ENCODE results near the gene AGPAT3. TPM values are rescaled to one million over a fixed set of nuclear protein-coding genes. Genes with fewer than 3 reads are reported as not detected.

Gene AGPAT3
- total and polyA plus RNA-seq, 2 donors (not counting 3 experiments of a cell fraction or from before 2014, with no cell fraction given), result 39.9 to 76.7 TPM

DNA sequence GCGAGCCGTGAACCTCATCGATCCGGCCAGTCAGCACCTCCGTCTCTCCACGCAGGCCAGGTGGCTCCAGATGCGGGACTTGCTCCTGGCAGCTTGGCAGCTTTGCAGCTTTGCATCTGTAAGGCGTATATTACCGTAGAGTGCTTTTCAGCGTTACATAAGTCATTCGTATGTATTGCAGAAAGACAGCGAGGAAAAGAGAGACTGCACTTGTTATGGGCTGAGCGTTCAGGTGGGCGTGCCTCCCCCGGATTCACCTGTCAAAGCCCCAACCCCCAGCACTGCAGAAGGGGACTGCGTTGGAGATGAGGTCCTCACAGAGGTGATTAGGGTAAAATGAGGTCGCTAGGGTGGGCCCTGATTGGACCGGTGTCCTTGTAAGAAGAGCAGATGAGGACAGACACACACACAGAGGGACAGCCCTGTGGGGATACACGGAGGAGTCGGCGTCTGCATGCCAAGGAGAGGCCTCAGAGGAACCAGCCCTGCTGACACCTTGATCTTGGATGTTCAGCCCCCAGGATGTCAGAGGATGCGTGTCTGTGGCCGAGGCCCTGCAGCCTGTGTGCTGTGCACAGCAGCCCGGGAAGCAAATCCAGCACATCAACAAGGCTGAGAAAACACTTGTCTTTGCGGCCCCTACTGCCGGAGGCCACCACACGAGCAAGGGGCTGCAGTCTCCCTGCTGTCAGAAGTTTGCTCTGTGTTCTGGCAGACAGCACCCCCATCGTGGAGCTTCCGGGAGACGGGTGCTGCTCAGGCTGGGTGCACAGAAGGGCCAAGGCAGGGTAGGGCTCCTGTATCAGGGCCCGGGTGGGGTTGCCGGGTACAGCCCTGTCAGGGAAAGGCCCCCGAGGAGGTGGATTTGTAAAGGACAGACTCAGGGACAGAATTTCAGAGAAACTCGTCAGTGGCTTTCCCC, 10.9 kb upstream of the AGPAT3 start:
- BruUV-seq (replicated peaks), result no TSS peak
- Histone ChIP-seq H2AFZ (ENCODE audit: low read depth, low read length) (no peak overlapping the region), H3K4me3 (replicated peaks in 1 of 3; ENCODE audit: insufficient read depth in 1 of 3, low read depth in 1 of 3, low read length in 3 of 3) (no peak overlapping the region), H3K9me1 (replicated peaks; ENCODE audit: control insufficient read depth, extremely low read depth, insufficient read depth, low read length) (no peaks in the 10 kb centered on the region), H3K79me2 (ENCODE audit: control insufficient read depth, insufficient read depth, low read length) (no peaks in the 10 kb centered on the region), H3K4me1 (ENCODE audit: control insufficient read depth, extremely low read depth, insufficient read depth, low read length) (no peaks in the 10 kb centered on the region), H3K27me3 (ENCODE audit: control insufficient read depth in 2 of 2, insufficient read depth in 2 of 2, low read length in 2 of 2) (no peaks in the 10 kb centered on the region), H3K9ac (replicated peaks; ENCODE audit: extremely low read depth, insufficient read depth, low read length) (no peak overlapping the region), H3K27ac (ENCODE audit: insufficient read depth, low read depth, low read length) (no peak overlapping the region), H3K36me3 (ENCODE audit: control insufficient read depth in 2 of 2, extremely low read depth in 1 of 2, insufficient read depth in 2 of 2, low read length in 2 of 2) (no peaks in the 10 kb centered on the region), H3K4me2 (ENCODE audit: insufficient read depth, low read length) (no peak overlapping the region), H3K9me3 (replicated peaks; ENCODE audit: control insufficient read depth, insufficient read depth, low read length) (no peaks in the 10 kb centered on the region), H4K20me1 (replicated peaks; ENCODE audit: control insufficient read depth, extremely low read depth, insufficient read depth, low read length) (no peaks in the 10 kb centered on the region)
- CTCF ChIA-PET, result interaction anchor here (0.6 kb wide), 1 partner anchor 224 kb away, joined by 3 read pairs; no protein-coding TSS in a partner anchor
- FAIRE-seq (no peak), DNase-seq (ENCODE audit: low read depth, low spot score) (no peak)
- TF ChIP-seq, protein P1, sequence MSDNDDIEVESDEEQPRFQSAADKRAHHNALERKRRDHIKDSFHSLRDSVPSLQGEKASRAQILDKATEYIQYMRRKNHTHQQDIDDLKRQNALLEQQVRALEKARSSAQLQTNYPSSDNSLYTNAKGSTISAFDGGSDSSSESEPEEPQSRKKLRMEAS (IDR thresholded peaks at IDR 0.05; ENCODE audit: insufficient read depth, insufficient read length), result no peak
- no peak for TF ChIP-seq POLR2AphosphoS5 (IDR thresholded peaks at IDR 0.05; ENCODE audit: insufficient read depth, low read depth, low read length)
- POLR2A ChIA-PET, result no interaction called here
- intact Hi-C loops (cut with micrococcal nuclease), result no loop called here
- dilution Hi-C loops (cut with MboI; ENCODE audit: extremely low pct_ligation_motif_present, low sequenced_read_pairs), result no loop called here

DNA sequence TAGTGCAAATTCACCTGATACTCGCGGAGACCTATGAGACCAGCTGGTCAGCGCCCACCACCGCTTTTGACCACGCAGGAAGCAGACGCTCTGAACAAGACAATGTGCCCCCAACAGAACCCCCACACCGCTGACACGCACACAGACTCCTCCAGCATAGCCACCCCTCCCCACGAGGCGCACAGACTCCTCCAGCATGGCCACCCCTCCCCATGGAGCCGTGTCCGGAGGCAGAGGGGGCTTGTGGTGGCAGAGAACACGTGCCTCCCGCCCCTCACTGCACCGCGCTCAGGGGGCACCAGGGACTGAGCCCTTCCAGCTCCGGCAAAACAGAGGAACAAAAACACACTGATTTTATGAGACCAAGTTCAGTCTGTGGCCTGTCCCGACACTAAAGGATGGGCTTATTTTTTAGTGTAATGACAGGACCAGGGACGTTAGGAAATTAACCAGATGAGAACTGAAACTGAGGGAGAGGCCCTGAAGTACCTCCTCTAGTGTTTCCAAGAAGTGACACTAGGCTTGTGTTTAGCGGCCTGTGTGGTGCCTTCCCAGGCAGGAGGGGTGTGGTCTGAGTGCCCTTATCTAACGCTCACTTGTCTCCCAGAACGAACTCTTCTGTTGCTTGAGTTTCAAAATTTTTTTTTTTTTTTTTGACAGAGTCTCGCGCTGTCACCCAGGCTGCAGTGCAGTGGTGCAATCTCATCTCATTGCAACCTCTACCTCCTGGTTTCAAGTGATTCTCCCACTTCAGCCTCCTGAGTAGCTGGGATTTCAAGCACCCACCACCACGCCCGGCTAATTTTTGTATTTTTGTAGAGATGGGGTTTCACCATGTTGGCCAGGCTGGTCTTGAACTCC, 10.0 kb upstream of the AGPAT3 start:
- Histone ChIP-seq H3K27me3 (ENCODE audit: control insufficient read depth in 2 of 2, insufficient read depth in 2 of 2, low read length in 2 of 2) (no peaks in the 10 kb centered on the region), H3K9ac (replicated peaks; ENCODE audit: extremely low read depth, insufficient read depth, low read length) (no peak overlapping the region), H3K79me2 (ENCODE audit: control insufficient read depth, insufficient read depth, low read length) (no peaks in the 10 kb centered on the region), H3K9me3 (replicated peaks; ENCODE audit: control insufficient read depth, insufficient read depth, low read length) (no peaks in the 10 kb centered on the region), H3K4me3 (replicated peaks in 1 of 3; ENCODE audit: insufficient read depth in 1 of 3, low read depth in 1 of 3, low read length in 3 of 3) (no peak overlapping the region), H3K4me2 (ENCODE audit: insufficient read depth, low read length) (no peak overlapping the region), H4K20me1 (replicated peaks; ENCODE audit: control insufficient read depth, extremely low read depth, insufficient read depth, low read length) (no peaks in the 10 kb centered on the region), H3K4me1 (ENCODE audit: control insufficient read depth, extremely low read depth, insufficient read depth, low read length) (no peaks in the 10 kb centered on the region), H3K27ac (ENCODE audit: insufficient read depth, low read depth, low read length) (no peak overlapping the region), H3K36me3 (ENCODE audit: control insufficient read depth in 2 of 2, extremely low read depth in 1 of 2, insufficient read depth in 2 of 2, low read length in 2 of 2) (no peaks in the 10 kb centered on the region), H3K9me1 (replicated peaks; ENCODE audit: control insufficient read depth, extremely low read depth, insufficient read depth, low read length) (no peaks in the 10 kb centered on the region), H2AFZ (ENCODE audit: low read depth, low read length) (no peak overlapping the region)
- DNase-seq (ENCODE audit: low read depth, low spot score) (no peak), FAIRE-seq (no peak)
- intact Hi-C loops (cut with micrococcal nuclease) (no loop called here), dilution Hi-C loops (cut with MboI; ENCODE audit: extremely low pct_ligation_motif_present, low sequenced_read_pairs) (no loop called here)
- no TSS peak for BruUV-seq (replicated peaks)
- ChIA-PET CTCF (no interaction called here), POLR2A (no interaction called here)
- TF ChIP-seq FOS (IDR thresholded peaks at IDR 0.05; ENCODE audit: borderline replicate concordance, insufficient read depth, low read length), result no peak
- TF ChIP-seq, protein P2, sequence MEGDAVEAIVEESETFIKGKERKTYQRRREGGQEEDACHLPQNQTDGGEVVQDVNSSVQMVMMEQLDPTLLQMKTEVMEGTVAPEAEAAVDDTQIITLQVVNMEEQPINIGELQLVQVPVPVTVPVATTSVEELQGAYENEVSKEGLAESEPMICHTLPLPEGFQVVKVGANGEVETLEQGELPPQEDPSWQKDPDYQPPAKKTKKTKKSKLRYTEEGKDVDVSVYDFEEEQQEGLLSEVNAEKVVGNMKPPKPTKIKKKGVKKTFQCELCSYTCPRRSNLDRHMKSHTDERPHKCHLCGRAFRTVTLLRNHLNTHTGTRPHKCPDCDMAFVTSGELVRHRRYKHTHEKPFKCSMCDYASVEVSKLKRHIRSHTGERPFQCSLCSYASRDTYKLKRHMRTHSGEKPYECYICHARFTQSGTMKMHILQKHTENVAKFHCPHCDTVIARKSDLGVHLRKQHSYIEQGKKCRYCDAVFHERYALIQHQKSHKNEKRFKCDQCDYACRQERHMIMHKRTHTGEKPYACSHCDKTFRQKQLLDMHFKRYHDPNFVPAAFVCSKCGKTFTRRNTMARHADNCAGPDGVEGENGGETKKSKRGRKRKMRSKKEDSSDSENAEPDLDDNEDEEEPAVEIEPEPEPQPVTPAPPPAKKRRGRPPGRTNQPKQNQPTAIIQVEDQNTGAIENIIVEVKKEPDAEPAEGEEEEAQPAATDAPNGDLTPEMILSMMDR (IDR thresholded peaks at IDR 0.05; ENCODE audit: extremely low read depth in 1 of 2, insufficient read depth in 1 of 2, low read depth in 1 of 2, low read length in 2 of 2), result no peak
